Astrocyte of the spinal cord (primary cell): Measurements from ENCODE around the gene IFNA13.

Experiments used
- DNase-seq: peaks from one replicate; pipeline ENCODE4 v3.0.0; 2011; ENCODE audit warnings: low read depth, low spot score
- H3K4me3 ChIP-seq: 2 replicates; pipeline ENCODE4 v1.5.1; 2011; ENCODE audit warnings: low read depth, mild to moderate bottlenecking, low read length, moderate library complexity
- in situ Hi-C: cut with HindIII; loops from 2 replicates; pipeline ENCODE4 v1.10.0; 2017; ENCODE audit warnings: low sequenced_read_pairs
- TF ChIP-seq, protein P1 (sequence below): IDR thresholded peaks from 2 replicates; pipeline ENCODE4 v1.5.1; 2012; ENCODE audit warnings: low read depth, mild to moderate bottlenecking, low read length, inconsistent platforms

The IFNA13 gene

DNA sequence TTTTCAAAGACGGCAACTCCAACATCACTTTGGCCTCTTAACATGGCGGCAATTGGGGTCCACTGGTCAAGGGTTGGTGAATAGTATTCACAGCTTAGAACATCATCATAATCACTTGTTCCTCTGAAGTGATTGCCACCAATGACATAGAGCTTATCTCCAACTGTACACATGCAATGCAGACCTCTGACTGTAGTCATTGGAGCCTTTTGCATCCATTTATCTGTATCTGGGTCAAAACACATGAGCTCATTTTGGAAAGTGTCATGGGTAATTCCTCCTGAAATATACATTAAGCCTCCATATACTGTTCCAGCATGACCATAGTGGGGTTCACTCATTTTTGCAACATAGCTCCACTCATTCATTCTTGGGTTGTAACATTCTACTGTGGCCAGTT is 34.6 kb downstream of the IFNA13 start:
- H3K4me3 ChIP-seq, result no peak overlapping the region
- in situ Hi-C loops, result no loop called here
- DNase-seq, result no peak
- TF ChIP-seq, protein P1, sequence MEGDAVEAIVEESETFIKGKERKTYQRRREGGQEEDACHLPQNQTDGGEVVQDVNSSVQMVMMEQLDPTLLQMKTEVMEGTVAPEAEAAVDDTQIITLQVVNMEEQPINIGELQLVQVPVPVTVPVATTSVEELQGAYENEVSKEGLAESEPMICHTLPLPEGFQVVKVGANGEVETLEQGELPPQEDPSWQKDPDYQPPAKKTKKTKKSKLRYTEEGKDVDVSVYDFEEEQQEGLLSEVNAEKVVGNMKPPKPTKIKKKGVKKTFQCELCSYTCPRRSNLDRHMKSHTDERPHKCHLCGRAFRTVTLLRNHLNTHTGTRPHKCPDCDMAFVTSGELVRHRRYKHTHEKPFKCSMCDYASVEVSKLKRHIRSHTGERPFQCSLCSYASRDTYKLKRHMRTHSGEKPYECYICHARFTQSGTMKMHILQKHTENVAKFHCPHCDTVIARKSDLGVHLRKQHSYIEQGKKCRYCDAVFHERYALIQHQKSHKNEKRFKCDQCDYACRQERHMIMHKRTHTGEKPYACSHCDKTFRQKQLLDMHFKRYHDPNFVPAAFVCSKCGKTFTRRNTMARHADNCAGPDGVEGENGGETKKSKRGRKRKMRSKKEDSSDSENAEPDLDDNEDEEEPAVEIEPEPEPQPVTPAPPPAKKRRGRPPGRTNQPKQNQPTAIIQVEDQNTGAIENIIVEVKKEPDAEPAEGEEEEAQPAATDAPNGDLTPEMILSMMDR, result no peak

DNA sequence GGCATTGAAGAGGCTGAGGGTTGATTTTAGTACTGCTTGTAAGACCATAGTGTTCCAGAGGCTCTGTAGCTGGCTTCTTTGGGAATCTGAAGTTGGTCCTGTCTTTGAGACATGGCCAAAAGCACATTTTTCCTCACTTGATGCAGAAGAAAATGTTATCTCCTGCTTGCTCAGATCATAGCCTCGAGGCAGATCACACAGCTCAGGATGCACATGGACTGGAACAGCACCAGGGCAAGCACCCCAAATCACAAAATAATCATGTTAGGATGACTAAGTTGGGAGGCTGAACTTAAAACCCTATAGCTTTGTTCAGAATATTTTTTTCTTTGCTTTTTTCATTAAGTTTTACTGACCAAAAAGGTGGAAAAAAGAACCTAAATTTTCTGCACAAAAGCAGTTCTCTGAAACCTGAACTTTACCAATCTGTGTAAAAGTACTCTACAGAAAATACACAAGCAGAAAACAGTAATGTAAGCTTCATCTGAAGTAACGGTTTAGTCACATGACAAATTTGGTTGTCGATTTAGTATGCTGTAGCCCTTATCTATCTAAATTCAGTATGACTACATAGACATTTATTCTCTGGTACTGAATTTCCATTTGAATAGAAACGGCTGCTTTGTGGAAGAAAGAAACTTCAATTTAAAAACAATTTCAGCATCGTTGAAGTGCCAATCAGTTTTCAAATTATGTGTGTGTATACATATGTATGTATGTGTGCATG is 36.0 kb downstream of the IFNA13 start:
- DNase-seq, result no peak
- TF ChIP-seq, protein P1, result no peak
- H3K4me3 ChIP-seq, result no peak overlapping the region
- in situ Hi-C loops, result no loop called here

DNA sequence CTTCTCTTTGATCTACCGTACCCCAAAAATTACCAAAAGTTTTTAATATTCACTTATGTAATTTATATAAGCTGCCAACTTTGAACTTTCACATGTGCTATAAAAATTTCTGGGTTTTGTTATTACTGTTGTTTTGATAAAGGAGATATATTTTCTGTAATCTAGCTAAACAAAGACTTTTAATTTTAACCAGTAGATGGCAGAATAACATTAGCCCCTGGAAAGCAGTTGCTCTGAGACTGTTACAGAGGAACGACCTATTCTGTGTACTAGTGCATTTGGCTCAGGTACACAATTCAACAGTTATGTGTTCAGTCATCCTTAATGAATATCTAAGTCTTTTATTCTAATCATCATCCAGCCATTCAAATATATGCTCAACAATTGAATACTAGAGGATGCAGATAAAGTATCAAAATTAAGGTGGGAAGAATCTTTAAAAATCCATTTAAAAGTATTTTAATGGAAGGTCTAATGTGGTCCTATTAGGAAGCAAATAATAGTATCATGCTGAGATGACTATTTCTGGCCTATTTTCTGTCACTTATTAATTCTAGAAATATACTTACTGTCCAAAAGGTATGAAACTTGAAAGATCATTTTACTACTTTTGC is 41.2 kb downstream of the IFNA13 start:
- no peak overlapping the region for H3K4me3 ChIP-seq
- DNase-seq, result peak; percentile 51
- in situ Hi-C loops, result no loop called here
- TF ChIP-seq, protein P1, result peak; percentile 59

DNA sequence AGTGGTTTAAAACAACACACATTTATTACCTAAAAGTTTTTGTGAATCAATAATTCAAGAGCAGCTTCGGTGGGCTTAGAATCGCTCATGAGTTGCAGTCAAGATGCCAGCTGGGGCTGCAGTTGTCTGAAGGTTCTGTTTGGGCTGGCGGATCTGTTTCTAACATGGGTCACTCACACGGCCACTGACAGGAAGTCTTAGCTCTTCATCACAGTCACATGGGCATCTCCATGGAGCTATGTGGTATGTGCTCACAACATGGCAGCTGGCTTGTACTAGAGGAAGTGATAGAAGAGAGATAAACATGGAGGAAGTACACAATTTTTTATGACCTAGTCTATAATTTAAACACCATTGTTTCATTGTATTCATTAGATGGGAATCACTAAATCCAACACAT is 43.8 kb downstream of the IFNA13 start:
- TF ChIP-seq, protein P1, result no peak
- DNase-seq, result no peak
- in situ Hi-C loops, result no loop called here
- H3K4me3 ChIP-seq, result no peak overlapping the region

DNA sequence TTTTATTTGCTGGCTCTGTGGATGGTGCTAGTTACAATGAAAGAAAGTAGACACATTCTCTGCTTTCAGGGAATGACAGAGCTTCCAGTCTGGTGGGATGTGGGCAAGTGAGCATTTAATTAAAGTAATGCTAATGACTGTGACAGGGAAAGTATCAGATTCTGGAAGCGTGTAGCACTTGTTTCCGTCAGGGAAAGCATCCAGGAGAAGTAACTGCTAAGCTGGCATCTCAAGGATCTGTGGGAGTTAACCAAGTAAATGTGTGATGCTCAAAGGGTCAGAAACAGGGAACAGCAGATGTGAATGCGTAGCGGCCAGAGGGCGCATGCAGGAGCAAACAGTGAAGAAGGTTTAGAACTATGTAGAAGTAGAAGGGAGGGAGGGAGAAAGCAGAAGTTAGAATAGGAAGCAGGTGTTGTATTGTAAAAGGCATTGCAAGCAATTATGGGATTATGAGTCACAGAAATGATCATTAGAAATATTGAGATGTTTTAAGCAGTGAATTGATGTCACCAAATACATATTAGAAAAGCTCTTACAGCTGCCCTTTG is 44.9 kb downstream of the IFNA13 start:
- DNase-seq, result no peak
- H3K4me3 ChIP-seq, result no peak overlapping the region
- in situ Hi-C loops, result no loop called here
- TF ChIP-seq, protein P1, result no peak

DNA sequence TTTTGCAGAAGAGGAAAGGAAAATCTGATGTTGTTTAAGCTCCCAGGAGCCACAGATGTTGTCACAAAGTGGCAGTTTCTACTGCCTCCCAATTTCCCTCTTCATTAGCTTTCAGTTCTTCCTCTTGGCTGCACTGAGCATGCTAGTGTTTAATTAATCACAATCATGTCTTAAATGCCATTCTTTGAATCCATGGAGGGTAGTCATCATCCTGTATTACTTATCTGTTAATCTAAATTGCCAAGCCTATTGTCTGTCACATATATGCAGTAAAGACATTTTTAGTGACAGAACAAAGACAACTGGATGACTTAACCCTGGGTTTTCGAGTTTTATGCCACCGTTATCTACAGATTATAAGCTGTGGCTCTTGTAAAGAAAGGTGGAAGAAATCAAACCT is 47.4 kb downstream of the IFNA13 start:
- in situ Hi-C loops, result no loop called here
- H3K4me3 ChIP-seq, result no peak overlapping the region
- DNase-seq, result no peak
- TF ChIP-seq, protein P1, result no peak
